Kidney (tissue), 14 donors: ENCODE results near the gene PSEN1. TPM values are rescaled to one million over a fixed set of nuclear protein-coding genes. Genes with fewer than 3 reads are reported as not detected.

Experiments used
- DNase-seq, 5 donors: peaks; one replicate each; pipeline ENCODE4 v3.0.0-alpha.2; 2013 to 2020
- FAIRE-seq: peaks from 2 replicates; lab custom pipeline; 2012; peaks lifted over from hg19 to GRCh38; lab: Jason Lieb, UNC
- H3K27ac ChIP-seq, 2 donors: one replicate each; pipeline ENCODE4 v1.7.0; 2013; ENCODE audit warnings: low read depth in 2 of 2, low read length in 2 of 2, inconsistent platforms in 1 of 2
- H3K27me3 ChIP-seq: one replicate; pipeline ENCODE4 v1.7.1; 2013; ENCODE audit warnings: low read length, inconsistent platforms; ENCODE audit not compliant: control insufficient read depth, insufficient read depth
- H3K36me3 ChIP-seq, 3 donors: one replicate each; pipeline versions ENCODE4 v1.7.0 to v1.7.1; 2013; ENCODE audit warnings: low read length in 3 of 3, control low read depth in 1 of 3, inconsistent platforms in 1 of 3; ENCODE audit not compliant: insufficient read depth in 3 of 3, control insufficient read depth in 2 of 3
- H3K4me1 ChIP-seq, 3 donors: one replicate each; pipeline versions ENCODE4 v1.7.0 to v1.7.1; 2013; ENCODE audit warnings: low read length in 3 of 3, inconsistent platforms in 1 of 3, low read depth in 1 of 3; ENCODE audit not compliant: control insufficient read depth in 2 of 3, insufficient read depth in 2 of 3
- H3K4me3 ChIP-seq, 3 donors: one replicate each; pipeline versions ENCODE4 v1.7.0 to v1.8.1; 2013; ENCODE audit warnings: low read length in 3 of 3, control low read depth in 1 of 3, inconsistent platforms in 1 of 3
- H3K9ac ChIP-seq, 3 donors: one replicate each; pipeline versions ENCODE4 v1.7.0 to v1.7.1; 2013; ENCODE audit warnings: low read length in 3 of 3, control low read depth in 1 of 3, inconsistent platforms in 1 of 3
- H3K9me3 ChIP-seq, 3 donors: one replicate each; pipeline versions ENCODE4 v1.7.0 to v1.7.1; 2013; ENCODE audit warnings: low read length in 3 of 3, control low read depth in 1 of 3, inconsistent platforms in 1 of 3; ENCODE audit not compliant: control insufficient read depth in 2 of 3, insufficient read depth in 1 of 3
- intact Hi-C: fragments of 100-400 bp; cut with DNase I; formaldehyde crosslinking; loops from one replicate; pipeline ENCODE4 v1.11.1; 2022
- polyA plus RNA-seq: library from polyadenylated mRNA; stranded (reverse); fragments of 350-450 nt; fragmentation: Illumina TruSeq; extraction: RNeasy Lipid Tissue Mini Kit (QIAGEN cat#74804); gene quantifications from one replicate; pipeline ENCODE4 v1.2.3, GENCODE V29; 2014; ENCODE audit warnings: low read depth, low replicate concordance; ENCODE audit not compliant: insufficient read depth
- total RNA-seq: library from RNA; stranded (reverse); fragmentation: NEBNext Ultra II Directional; extraction: Animal tissue kit (Norgen Biotek cat#: 25700); gene quantifications from one replicate; pipeline ENCODE4 v1.2.1, GENCODE V29; 2021
- TF ChIP-seq, protein P1 (sequence below): IDR thresholded peaks from 3 replicates; pipeline ENCODE4 v1.5.1; 2012; ENCODE audit warnings: mild to moderate bottlenecking, moderate library complexity, borderline replicate concordance; ENCODE audit not compliant: insufficient read depth; ENCODE audit errors: extremely low read depth
- donor health status: control.
- donor health status: control.
- donor health status: control.
- donor health status: control.
- donor health status: control.
- donor health status: DM: yes; HTN: yes; CAD: no.
- donor health status: Normal renal cell carcinoma (clear cell type).

Gene PSEN1
- total and polyA plus RNA-seq, 2 donors from 2014 or later: 33.5 to 68.6 TPM

DNA sequence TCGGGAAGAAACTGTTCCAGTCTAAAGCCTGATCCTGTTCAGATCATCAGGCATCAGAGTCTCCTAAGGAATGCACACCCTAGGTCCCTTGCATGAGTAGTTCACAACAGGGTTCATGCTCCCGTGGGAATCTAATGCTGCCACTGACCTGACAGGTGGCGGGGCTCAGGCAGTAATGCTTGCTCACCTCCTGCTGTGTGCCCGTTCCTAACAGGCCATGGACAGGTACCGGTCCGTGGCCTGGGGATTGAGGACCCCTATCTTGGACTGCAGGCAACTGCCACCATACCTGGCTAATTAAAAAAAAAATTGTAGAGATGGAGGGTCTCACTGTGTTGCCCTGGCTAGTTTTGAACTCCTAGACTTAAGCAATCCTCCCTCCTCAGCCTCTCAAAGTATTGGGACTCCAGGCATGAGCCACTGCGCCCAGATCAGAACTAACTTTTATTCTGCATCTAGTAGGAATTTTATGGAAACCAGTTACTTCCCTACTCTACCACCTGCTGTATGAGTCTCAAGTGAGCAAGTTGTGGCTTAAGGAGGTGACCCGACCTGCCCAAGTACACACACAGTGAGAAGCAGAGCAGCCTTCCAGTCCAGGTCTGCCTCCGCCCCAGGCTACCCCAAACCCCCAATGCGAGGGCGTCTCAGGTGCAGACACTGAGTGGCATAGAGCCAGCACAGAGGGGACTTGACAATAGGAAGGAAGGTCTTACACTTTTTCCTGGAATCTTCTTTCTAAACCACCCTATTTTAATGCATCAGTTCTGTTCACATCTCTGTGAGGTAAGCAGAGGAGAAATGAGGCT lies 98.5 kb downstream of the PSEN1 start:
- FAIRE-seq (no peak), DNase-seq (peak in 1 of 5 donors; percentile 14)
- Histone ChIP-seq H3K9me3 (no peaks in the 10 kb centered on the region), H3K4me1 (peaks cover 0 to 26% (median 15%) of the 10 kb centered on the region in 3 donors), H3K9ac (no peak overlapping the region), H3K27ac (peak overlapping the region; percentile 42 to 54), H3K36me3 (no peaks in the 10 kb centered on the region), H3K4me3 (no peak overlapping the region), H3K27me3 (peaks cover 6% of the 10 kb centered on the region)
- intact Hi-C loops: no loop called here
- TF ChIP-seq, protein P1, sequence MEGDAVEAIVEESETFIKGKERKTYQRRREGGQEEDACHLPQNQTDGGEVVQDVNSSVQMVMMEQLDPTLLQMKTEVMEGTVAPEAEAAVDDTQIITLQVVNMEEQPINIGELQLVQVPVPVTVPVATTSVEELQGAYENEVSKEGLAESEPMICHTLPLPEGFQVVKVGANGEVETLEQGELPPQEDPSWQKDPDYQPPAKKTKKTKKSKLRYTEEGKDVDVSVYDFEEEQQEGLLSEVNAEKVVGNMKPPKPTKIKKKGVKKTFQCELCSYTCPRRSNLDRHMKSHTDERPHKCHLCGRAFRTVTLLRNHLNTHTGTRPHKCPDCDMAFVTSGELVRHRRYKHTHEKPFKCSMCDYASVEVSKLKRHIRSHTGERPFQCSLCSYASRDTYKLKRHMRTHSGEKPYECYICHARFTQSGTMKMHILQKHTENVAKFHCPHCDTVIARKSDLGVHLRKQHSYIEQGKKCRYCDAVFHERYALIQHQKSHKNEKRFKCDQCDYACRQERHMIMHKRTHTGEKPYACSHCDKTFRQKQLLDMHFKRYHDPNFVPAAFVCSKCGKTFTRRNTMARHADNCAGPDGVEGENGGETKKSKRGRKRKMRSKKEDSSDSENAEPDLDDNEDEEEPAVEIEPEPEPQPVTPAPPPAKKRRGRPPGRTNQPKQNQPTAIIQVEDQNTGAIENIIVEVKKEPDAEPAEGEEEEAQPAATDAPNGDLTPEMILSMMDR: no peak

- Histone ChIP-seq H3K36me3 (no peaks in the 10 kb centered on the region), H3K9me3 (no peaks in the 10 kb centered on the region), H3K27ac (peak overlapping the region; percentile 42 to 54), H3K4me1 (peaks cover 0 to 31% (median 15%) of the 10 kb centered on the region in 3 donors), H3K9ac (peak overlapping the region in 1 of 3 donors; percentile 26), H3K27me3 (peaks cover 6% of the 10 kb centered on the region), H3K4me3 (no peak overlapping the region)
- DNase-seq: peak in 3 of 5 donors; percentile 73 to 93 (median 80)
- no peak for FAIRE-seq
- intact Hi-C loops: no loop called here
- TF ChIP-seq, protein P1: no peak
These were observed 99.3 kb downstream of the PSEN1 start for GRCh38 chr14:73235531-73236155.

DNA sequence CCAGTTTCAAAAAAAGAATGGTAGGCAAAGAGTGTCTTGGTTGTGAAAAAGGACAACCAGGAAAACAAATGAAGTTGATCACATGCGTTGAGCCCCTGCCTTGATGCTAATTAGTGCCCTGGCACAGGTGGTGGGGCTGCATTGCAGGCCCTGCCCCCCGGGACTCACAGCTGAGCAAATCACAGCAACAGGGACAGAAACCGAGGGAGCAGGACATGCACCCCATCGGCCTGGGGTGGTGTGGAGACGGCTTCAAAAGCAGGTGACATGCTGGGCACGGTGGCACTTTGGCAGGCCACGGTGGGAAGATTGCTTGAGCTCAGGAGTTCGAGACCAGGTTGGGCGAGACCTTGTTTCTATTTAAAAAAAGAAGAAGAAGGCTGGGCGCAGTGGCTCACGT lies 99.8 kb downstream of the PSEN1 start:
- DNase-seq (no peak), FAIRE-seq (no peak)
- Histone ChIP-seq H3K27ac (peak overlapping the region; percentile 30 to 43), H3K4me3 (no peak overlapping the region), H3K9me3 (no peaks in the 10 kb centered on the region), H3K9ac (peak overlapping the region in 1 of 3 donors; percentile 26), H3K27me3 (peaks cover 6% of the 10 kb centered on the region), H3K36me3 (no peaks in the 10 kb centered on the region), H3K4me1 (peaks cover 0 to 36% (median 15%) of the 10 kb centered on the region in 3 donors)
- intact Hi-C loops: no loop called here
- TF ChIP-seq, protein P1: no peak
